Stimulated activated CD8-positive, alpha-beta memory T cell treated with anti-CD3 and anti-CD28 coated beads, Interleukin-4, amount 100 ng/mL, for 4 hours (primary cell): ENCODE measurements around the gene SRSF3.
"Not testable (repeated sequence)": the region's sequence is repeated elsewhere in the genome, so short reads cannot be mapped to it uniquely, and the experiment has no call there.

Source experiments
- DNase-seq, 2 donors: peaks; one replicate each; pipeline ENCODE4 v3.0.0-alpha.2; 2020; ENCODE audit warnings: low read depth in 2 of 2, low spot score in 1 of 2

The SRSF3 gene

DNA sequence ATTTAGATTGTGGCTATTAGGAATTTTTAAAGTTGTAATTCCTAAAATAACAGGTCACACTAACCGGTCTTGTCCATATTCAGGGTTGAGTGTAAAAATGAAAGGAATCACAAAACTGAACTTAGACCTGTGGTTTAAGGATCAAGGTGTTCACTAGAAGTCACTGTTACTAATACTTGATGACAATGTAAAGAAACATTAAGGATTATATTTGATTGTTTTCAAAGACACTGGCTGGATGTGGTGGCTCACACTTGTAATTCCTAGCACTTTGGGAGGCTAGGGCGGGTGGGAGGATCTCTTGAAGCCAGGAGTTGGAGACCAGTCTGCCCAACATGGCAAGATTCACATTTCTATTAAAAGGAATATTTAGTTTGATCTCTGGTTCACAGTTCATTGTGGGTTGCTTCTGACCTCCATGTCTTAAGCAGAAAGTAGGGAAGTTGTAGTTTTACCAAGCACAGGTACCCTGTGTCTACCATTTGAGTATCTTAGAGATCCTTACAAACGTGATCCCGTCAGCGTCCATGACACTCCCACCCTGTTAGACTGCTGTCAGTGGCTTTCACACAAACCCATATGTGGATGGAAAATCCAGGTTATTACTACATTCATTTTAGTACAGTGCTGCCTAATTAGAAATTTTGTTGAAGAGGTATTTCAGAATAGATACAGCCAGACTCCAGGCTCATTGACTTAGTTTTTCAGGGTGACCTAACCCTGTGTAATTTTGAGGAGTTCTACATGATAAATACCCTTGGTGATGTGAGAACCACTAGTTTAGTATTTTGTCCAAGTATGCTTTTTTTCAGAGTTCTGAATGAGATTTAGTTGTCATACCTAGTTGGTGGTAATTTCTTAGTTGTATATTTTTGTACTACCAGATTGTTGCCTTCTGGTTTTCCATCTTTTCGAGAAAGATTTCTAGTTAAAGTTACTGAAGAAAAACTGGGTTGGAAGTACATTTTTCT lies 10.2 kb downstream of the SRSF3 start:
- DNase-seq: no peak

DNA sequence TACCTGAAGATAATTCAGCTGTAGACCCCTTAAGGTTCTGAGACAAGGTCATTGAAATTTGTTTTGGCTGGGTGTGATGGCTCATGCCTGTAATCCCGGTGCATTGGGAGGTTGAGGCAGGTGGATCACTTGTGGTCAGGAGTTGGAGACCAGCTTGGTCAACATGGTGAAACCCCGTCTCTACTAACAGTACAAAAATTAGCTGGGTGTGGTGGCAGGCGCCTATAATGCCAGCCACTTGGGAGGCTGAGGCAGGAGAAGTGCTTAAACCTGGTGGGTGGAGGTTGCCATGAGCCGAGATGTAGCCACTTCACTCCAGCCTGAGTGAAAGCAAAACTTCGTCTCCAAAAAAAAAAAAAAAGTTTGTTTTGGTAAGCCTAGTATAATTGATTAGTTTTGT lies 11.0 kb downstream of the SRSF3 start:
- DNase-seq: no peak

DNA sequence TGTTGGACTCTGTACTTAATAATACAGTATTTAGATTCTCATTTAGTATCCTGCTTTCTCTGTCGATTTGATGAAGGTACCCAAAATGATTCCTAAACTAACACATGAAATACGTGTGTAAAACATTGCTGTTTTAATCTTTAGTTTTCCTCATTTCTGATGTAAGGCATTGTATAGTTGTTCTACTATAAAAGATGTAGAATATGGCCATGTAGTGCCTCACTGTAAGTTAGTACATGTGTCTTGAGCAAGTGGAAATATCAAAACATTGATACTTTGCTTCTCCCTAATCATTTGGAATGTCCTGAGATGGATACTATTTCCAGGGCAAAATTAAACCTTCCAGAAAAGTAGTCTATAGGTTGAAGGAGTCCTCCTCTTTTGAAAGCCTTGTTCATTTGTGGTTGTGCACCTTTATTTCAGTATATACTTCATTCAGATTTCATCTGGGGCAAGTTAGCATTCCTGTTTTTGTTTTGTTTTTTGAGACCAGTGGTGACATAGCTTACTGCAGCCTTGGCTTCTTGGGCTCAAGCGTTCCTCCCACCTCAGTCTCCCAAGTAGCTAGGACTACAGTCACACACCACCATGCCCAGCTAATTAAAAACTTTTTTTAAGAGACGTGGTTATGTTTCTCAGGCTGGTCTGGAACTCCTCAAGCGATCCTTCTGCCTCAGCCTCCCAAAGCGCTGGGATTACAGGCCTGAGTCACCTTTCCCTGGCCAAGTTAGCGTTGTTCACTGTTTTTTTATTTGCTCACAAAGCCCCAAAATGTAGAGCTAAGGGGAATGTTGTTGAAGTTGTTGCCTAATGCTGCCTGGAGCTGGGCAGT lies 11.6 kb downstream of the SRSF3 start:
- DNase-seq: no peak

DNA sequence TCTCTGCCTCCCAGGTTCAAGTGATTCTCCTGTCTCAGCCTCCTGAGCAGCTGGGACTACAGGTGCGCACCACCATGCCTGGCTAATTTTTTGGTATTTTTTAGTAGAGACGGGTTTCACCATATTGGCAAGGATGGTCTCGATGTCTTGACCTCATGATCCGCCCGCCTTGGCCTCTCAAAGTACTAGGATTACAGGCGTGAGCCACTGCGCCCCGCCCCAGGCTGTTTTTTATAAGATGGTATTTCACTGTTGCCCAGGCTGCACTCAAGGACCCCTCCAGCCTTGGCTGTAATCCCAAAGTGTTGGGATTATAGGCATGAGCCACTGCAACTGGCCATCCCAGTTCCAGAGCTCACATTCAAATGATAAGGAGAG lies 13.1 kb downstream of the SRSF3 start:
- DNase-seq: not testable (repeated sequence)

DNA sequence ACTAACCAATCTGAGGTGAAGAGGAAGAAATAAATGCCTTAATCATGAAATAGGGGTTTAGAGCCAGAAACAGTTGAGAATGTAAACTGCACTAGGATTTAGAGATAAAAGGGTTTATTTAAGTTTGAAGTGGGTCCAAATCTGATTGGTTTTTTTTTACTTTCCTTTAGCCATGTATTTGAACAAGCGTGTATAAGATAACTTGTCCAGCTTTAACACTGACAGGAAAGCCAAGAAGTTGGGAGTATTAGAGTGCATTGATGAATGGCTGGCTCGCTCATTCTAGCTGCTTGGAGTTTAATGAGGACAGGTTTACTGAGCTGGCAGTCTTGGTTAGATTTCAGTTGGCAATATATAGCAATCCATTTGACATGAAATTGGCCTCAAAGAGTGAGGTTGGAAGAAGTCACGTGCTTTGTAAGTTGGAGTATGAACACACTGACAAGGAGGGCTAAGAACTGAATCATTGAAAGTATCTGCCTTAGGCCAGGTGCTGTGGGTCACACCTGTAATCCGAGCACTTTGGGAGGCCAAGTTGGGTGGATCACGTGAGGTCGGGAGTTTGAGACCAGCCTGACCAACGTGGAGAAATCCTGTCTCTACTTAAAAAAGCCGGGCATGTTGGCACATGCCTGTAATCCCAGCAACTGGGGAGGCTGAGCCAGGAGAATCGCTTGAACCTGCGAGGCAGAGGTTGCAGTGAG lies 13.7 kb downstream of the SRSF3 start:
- no peak for DNase-seq

DNA sequence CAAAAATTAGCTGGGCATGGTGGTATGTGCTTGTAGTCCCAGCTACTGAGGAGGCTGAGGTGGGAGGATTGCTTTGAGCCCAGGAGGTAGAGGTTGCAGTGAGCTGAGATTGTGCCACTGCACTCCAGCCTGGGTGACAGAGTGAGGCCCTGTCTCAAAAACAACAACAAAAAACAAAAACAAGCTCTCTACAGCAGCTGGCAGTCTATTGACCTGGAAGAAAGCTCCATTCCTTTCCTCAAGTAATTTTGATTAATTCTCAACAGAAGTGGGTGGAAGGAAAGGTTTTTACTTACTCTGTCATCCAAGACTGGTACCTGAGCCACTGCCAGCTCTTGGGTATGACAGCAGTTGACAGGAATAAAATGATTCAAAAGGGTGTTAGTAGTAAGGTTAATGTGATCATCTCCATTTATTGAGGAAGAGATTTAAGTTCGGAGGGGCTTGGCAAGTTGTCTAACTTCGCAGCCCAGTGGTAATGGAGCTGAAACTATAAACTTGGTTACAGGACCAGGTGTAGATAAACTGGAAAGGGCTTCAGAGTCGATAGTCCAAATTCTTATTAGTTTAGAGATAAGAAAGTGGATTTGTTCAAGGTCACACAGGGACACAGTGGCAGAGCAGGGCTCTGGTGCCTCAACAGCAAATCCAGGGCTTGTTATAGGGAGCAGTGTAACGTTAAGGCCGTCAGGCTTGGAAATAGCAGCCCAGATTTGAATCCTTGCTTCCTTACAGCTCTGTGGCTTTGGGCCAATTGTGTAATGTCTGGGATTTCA lies 14.8 kb downstream of the SRSF3 start:
- no peak for DNase-seq

DNA sequence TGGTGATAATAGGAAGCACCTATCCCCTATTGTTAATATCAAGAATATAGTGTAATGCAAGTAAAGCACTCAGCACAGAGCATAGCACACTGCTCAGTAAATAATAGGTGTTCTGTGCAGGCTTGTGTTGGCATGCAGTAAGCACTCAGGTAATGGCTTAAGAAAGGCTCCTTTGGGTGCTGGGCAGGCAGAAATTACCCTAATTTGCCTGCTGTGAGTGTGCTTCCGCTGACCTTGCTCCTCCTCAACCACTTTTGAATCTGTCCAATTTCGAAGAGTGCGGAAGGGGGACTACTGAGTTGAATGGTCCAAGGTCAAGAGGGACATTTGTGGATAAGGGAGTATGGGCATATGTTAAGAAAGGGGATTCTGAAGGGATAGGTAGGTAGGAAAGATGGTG lies 15.4 kb downstream of the SRSF3 start:
- DNase-seq: no peak

DNA sequence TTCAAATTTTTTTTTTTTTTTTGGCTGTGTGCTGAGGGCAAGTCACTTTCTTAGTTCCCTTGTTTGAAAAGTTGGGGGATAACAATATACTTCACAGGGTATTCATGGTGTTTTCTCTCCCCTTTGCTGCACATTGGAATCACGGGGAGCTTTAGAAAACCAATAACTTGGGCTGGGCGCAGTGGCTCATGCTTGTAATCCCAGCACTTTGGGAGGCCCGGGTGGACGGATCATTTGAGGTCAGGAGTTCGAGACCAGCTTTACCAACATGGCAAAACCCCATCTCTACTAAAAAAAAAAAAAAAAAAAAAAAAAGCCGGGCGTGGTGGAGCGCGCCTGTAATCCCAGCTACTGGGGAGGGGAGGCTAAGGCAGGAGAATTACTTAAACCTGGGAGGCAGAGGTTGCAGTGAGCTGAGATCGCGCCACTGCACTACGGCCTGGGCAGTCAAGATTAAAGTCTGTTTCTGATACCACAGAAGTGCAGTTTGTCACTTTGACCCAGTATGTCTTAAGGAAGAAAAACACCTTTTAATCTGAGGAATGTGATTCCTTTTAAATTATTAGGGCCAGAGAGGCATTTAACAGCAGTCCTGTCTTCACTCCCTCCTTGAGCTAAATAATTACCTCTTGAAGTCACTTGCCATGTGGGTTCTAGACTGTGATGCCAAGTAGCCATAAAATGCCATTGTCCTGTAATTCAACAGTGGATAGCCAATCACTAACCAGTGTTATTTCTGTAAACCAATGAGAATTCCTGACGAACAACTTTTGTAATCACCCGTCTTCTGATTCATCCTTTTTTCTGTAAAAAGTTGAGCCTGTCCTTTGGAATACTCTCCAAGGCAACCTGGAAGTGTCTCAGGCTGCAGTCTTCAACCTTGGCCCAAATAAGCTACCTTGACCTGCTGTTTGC lies 16.1 kb downstream of the SRSF3 start:
- DNase-seq: no peak

DNA sequence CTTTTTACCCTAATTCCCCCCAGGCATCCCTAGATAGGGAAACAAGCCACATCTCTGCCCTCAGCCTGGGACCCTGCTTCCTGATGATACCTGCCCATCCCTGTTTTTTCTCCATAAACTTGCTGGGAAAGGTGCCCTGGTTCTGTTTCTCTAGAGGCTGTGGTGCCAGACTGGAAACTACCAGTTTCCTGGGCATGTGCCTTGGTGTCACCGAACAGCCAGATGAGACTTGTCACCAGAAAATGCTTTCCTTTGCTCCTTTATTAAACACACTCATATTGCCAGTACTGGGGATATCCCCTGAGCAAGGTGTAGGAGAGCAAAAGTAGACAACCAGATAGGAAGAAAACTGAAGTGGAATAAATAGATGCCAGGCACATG lies 16.8 kb downstream of the SRSF3 start:
- no peak for DNase-seq

DNA sequence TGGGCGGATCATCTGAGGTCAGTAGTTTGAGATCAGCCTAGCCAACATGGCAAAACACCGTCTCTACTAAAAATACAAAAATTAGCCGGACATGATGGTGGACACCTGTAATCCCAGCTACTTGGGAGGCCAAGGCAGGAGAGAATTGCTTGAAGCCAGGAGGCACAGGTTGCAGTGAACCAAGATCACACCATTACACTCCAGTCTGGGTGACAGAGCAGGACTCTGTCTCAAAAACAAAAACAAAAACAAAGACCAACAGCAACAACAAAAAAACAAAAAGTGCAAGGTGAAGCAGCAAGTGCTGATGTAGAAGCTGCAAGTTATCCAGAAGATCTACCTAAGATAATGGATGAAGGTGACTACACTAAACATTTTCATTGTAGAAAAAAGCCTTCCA lies 17.5 kb downstream of the SRSF3 start:
- not testable (repeated sequence) for DNase-seq

DNA sequence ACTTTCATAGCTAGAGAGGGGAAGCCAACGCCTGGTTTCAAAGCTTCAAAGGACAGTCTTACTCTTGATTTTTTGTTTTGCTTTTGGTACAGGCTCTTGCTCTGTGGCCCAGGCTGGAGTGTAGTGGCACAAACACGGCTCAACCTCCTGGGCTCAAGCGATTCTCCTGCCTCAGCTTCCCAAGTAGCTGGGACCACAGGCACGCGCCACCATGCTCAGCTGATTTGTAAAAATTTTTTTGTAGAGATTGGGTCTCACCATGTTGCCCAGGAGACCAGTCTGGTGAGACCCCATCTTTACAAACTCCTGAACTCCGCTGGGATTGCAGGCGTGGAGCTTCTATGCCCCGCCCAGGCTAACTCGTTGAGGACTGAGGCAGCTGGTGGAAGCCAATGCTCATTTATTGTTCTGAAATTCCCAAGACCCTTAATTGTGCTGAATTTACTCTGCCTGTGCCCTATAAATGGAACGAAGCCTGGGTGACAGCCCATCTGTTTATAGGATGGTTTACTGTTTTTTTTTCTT lies 18.0 kb downstream of the SRSF3 start:
- DNase-seq: no peak

DNA sequence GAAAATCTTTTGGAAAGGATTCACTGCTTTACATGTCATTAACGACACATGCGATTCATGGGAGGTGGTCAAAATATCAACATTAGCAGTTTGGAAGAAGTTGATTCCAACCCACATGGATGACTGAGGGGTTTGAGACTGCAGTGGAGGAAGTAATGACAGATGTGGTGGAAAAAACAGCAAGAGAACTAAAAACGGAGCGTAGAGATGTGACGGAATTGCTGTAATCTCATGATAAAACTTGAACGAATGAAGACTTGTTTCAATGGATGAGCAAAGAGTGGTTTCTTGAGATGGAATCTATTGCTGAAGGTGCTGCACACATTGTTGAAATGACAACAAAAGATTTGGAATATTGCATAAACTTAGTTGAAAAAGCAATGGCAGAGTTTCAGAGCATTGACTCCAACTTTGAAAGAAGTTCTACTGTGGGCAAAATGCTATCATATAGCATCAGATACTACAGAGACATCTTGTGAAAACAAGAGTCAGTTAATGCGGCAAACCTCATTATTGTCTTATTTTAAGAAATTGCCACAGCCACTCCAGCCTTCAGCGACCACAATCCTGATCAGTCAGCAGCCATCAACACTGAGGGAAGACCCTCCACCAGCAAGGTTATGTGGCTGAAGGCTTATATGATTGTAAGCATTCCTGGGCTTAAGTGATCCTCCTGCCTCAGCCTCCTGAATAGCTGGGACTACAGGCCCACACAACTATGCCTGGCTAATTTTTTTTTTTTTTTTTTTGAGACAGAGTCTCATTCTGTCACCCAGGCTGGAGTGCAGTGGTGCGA lies 19.2 kb downstream of the SRSF3 start:
- DNase-seq: no peak

DNA sequence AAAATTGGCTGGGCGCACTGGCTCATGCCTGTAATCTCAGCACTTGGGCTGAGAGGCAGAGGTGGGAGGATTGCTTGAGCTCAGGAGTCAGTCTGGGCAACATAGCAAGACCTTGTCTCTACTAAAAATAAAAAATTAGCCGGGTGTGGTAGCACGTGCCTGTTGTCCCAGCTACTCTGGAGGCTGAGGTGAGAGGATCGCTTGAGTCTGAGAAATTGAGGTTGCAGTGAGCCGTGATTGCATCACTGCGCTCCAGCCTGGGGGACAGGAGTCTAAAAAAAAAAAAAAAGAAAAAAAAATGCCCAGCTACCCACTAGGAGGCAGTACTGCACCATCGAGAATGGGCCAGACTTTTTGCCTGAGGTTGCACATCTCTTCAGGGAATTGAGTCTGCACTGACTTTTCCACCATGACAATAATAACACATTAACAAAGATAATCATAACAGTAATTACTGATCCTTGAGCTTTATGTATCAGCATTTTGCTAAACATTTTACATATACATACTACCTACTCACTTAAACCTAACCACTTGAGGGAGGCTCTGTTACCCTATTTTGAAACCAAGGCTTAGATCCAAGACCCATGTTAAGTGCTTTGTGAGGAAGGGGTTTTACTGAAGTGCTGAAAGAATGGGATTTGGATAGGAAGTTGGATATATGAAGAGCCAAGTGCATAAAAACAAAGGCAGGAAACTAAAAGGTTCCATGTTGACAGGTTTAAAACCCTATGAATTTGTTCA lies 21.0 kb downstream of the SRSF3 start:
- DNase-seq: no peak

DNA sequence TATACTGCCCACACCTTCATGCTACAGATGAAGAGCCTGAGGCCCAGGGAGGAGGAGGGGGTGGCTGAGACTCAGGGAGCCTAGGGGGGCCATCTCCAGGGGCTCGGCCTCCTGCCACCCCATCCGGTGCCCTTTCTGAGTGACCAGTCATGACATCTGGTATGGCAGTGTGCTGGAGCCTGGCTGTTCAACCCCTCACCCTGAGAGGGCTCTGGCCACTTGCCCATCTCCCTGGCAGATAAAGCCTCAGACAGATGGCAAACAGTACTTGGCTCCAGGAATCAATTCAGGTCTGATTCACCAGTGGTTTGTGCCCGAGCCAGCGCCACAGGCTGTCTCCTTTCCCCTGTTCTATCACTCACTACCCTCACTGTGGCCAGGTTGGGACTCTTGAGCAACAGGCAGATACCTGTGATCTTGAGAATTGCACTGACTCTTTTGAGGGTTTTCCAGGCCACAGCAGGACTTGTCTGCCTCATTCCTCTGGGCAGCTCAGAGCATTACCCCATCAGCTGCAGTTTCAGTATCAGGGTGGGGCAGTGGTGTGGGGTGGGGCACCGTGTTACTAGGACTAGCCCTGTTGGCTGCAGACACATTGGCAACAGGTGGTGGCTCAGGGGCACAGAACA lies 22.8 kb downstream of the SRSF3 start:
- DNase-seq: no peak

DNA sequence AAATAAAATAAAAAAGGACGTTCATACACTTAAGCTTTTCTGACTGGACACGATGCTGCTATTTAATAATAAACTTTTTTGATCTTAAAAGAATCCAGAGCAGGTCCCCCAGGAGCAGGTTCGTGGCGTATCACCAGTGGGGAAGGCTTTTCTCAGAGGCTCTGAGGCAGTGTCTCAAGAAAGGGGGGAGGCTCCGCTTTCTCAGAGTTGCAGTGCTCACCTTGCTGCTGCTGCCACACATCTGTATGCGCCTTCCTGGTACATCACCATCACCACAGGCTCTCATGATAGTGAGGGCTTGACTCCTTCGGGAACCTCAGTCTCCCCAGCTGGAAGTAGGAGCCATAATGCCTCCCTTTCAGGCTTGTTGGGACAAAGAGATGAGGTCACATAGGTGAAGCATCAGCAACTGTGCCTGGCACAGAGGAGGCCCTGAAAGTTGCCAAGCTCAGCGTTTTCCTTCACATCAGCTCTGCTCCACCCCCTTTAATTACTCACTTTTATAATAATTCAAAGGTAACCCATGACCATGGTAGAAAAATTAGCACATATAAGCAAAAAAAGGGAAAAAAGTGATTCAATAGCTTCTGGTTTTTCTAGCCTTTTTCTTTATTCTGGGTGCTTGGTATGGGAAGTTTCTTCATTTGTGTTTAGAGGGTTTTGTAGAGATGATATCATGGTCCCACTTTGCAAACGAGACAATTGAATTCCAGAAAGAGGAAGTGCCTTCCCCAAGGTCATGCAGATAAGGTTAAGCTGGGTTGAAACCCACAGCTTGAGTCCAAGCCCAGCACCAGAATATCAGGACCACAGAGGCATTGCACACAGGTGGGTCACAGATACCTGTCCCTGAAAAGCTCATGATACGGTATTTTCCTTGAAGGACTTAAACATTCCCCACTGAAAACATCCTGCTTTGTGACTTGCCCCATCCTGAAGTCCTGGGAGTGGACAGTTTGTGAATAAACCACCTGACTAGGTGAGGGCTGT lies 24.5 kb downstream of the SRSF3 start:
- no peak for DNase-seq

DNA sequence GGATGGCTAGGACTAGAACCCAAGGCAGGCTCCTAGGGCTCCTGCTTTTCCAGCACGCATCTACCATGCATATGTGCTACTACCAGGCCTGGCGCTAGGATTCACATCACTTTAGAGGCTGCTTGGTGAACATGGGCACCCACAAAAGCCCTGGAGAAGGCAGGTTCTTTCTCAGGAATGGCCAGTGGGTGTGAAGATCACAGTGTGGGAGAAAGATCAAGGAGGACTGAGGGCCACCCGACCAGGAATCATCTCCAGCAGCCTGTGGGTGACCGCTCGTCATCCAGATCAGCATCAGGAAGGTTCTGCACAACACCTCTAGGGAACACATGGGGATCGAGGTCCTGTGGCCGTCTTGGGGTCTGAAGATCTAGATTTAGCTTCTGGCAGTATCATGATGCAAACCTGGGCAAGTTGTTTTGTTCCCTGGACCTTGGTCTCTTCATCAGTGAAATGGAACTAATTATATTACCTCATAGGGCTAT lies 27.3 kb downstream of the SRSF3 start:
- no peak for DNase-seq
